ENCODE measurements around the gene CYYR1. TPM values are rescaled to one million over a fixed set of nuclear protein-coding genes. Genes with fewer than 3 reads are reported as not detected.

Gene CYYR1
- total RNA-seq, 1 experiment from 2014 or later, result 13.6 TPM

DNA sequence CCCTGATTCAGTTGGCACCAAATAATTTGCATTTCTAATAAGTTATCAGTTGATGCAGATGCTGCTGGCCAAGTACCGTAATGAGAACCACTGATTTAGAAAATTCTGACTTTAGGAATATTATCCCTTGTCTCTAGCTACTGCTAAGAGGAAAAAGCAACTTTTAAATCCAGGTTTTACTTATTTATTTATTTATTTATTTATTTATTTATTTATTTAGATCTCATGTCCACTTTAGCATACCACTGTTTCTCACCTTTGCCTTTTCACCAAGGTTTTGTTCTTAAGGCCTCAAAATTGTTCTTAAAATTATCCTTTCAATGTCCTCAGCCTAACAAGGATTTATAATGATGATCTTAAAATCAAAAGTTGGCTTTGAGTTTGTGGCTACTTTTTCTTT, 8.7 kb upstream of the CYYR1 start:
- Mint-ChIP-seq H3K36me3 (ENCODE audit: insufficient read depth in 1 of 3, low read depth in 3 of 3) (peaks cover 1 to 19% (median 7%) of the 10 kb centered on the region in 3 experiments; a peak in 4 of 7 replicates), H3K27me3 (ENCODE audit: low read depth) (no peaks in the 10 kb centered on the region), H3K9me3 (peaks cover 13 to 20% of the 10 kb centered on the region in 2 experiments), H3K4me1 (peaks cover 8% of the 10 kb centered on the region in 2 experiments), H3K4me3 (no peak overlapping the region), H3K27ac (no peak overlapping the region)
- Histone ChIP-seq H3K79me2 (ENCODE audit: insufficient read depth, low read length) (no peaks in the 10 kb centered on the region), H3K9ac (ENCODE audit: extremely low read depth, insufficient read length, low read length) (no peak overlapping the region), H3K56ac (ENCODE audit: insufficient read length, low read depth, low read length) (no peak overlapping the region), H4K20me1 (ENCODE audit: control insufficient read depth, insufficient read depth, insufficient read length) (no peaks in the 10 kb centered on the region), H3K23me2 (ENCODE audit: insufficient read length, low read depth, low read length, poor library complexity, severe bottlenecking) (no peaks in the 10 kb centered on the region), H2BK12ac (ENCODE audit: insufficient read length, low read depth, low read length) (no peak overlapping the region), H2BK5ac (ENCODE audit: insufficient read length, low read length) (no peak overlapping the region), H2AK5ac (ENCODE audit: insufficient read length, low read length) (no peak overlapping the region), H3K27me3 (ENCODE audit: insufficient read depth, low read length) (no peaks in the 10 kb centered on the region), H2BK15ac (ENCODE audit: low read depth, low read length) (no peak overlapping the region), H2BK20ac (ENCODE audit: low read depth, low read length, poor library complexity, severe bottlenecking) (no peak overlapping the region), H3K14ac (ENCODE audit: insufficient read depth, low read length) (no peak overlapping the region), H4K5ac (ENCODE audit: insufficient read length, low read depth, low read length) (no peak overlapping the region), H3K4me2 (ENCODE audit: insufficient read depth, insufficient read length, low read length) (no peak overlapping the region), H2AFZ (ENCODE audit: low read length) (no peak overlapping the region), H3K23ac (ENCODE audit: insufficient read length, low read depth, low read length) (no peak overlapping the region), H4K8ac (replicated peaks; ENCODE audit: insufficient read length, low read depth, low read length) (no peak overlapping the region), H2BK120ac (ENCODE audit: low read depth, low read length, poor library complexity, severe bottlenecking) (no peak overlapping the region), H4K91ac (ENCODE audit: insufficient read length, low read depth, low read length) (no peak overlapping the region), H3K9me3 (ENCODE audit: control insufficient read depth, low read depth, low read length) (no peaks in the 10 kb centered on the region), H3K4me1 (ENCODE audit: insufficient read depth, low read length) (no peaks in the 10 kb centered on the region), H3K18ac (ENCODE audit: insufficient read length, low read depth, low read length) (no peak overlapping the region), H3K27ac (ENCODE audit: insufficient read length, low read depth, low read length) (no peak overlapping the region), H3K4ac (ENCODE audit: low read depth, low read length) (no peak overlapping the region), H3K79me1 (ENCODE audit: insufficient read depth, low read depth, low read length, poor library complexity, severe bottlenecking) (no peaks in the 10 kb centered on the region), H3T11ph (ENCODE audit: low read length) (no peak overlapping the region)
- TF ChIP-seq, protein P1, sequence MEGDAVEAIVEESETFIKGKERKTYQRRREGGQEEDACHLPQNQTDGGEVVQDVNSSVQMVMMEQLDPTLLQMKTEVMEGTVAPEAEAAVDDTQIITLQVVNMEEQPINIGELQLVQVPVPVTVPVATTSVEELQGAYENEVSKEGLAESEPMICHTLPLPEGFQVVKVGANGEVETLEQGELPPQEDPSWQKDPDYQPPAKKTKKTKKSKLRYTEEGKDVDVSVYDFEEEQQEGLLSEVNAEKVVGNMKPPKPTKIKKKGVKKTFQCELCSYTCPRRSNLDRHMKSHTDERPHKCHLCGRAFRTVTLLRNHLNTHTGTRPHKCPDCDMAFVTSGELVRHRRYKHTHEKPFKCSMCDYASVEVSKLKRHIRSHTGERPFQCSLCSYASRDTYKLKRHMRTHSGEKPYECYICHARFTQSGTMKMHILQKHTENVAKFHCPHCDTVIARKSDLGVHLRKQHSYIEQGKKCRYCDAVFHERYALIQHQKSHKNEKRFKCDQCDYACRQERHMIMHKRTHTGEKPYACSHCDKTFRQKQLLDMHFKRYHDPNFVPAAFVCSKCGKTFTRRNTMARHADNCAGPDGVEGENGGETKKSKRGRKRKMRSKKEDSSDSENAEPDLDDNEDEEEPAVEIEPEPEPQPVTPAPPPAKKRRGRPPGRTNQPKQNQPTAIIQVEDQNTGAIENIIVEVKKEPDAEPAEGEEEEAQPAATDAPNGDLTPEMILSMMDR (conservative IDR thresholded peaks at IDR 0.05), result no peak
- no peak for DNase-seq
- WGBS (ENCODE audit: extremely low coverage, insufficient read length, low lambda C conversion rate), result no CpG with 5 or more reads among the region's 1 CpG
